IMR-90 (cell line): ENCODE measurements around the gene TBCEL. TPM values are rescaled to one million over a fixed set of nuclear protein-coding genes. Genes with fewer than 3 reads are reported as not detected.

ENCODE experiments used
- ATAC-seq: fragments of 200-7000 bp; cut with Tn5 transposase; 2 replicates; pipeline ENCODE4 v1.9.1; 2020; ENCODE audit warnings: low read depth, mild to moderate bottlenecking, moderate library complexity
- BruUV-seq: library from RNA; stranded (reverse); fragments of 400-500 nt; replicated peaks from 2 replicates; lab custom pipeline; 2021; lab: Mats Ljungman, UMichigan
- CTCF ChIA-PET: fragments of 300-600 bp; formaldehyde crosslinking; extraction: SDS; loops from one replicate; lab custom pipeline; 2021; ENCODE audit warnings: antibody characterized with exemption; lab: Yijun Ruan, JAX
- POLR2A ChIA-PET: fragments of 300-600 bp; sonication (Branson Sonifier 250); formaldehyde crosslinking; loops from one replicate; lab custom pipeline; 2022; ENCODE audit warnings: antibody characterized with exemption; ENCODE audit not compliant: unreplicated experiment; lab: Charles Lee
- DNase-seq: peaks from one replicate; pipeline ENCODE4 v3.0.0; 2013
- H2AFZ ChIP-seq: replicated peaks from 2 replicates; pipeline ENCODE3; 2013; ENCODE audit warnings: low read length, mild to moderate bottlenecking; ENCODE audit not compliant: poor library complexity
- H2AK5ac ChIP-seq: 2 replicates; pipeline ENCODE4 v1.6.1; 2013; ENCODE audit warnings: low read depth, low read length, inconsistent platforms
- H2AK9ac ChIP-seq: replicated peaks from 2 replicates; pipeline ENCODE3; 2013; ENCODE audit warnings: mild to moderate bottlenecking, low read depth, low read length, moderate library complexity; ENCODE audit not compliant: poor library complexity
- H2BK120ac ChIP-seq: 2 replicates; pipeline ENCODE4 v1.6.1; 2013; ENCODE audit warnings: low read depth, low read length, inconsistent platforms
- H2BK15ac ChIP-seq: 3 replicates; pipeline ENCODE4 v1.6.1; 2013; ENCODE audit warnings: low read depth, low read length, inconsistent platforms
- H2BK20ac ChIP-seq: 2 replicates; pipeline ENCODE4 v1.6.1; 2013; ENCODE audit warnings: low read depth, mild to moderate bottlenecking, inconsistent platforms, low read length, moderate library complexity
- H2BK5ac ChIP-seq: 2 replicates; pipeline ENCODE4 v1.6.1; 2013; ENCODE audit warnings: mild to moderate bottlenecking, low read depth, low read length, inconsistent platforms; ENCODE audit not compliant: poor library complexity, severe bottlenecking
- H3K14ac ChIP-seq: replicated peaks from 2 replicates; pipeline ENCODE4 v1.6.1; 2013; ENCODE audit warnings: low read depth, low read length, inconsistent platforms
- H3K18ac ChIP-seq: 2 replicates; pipeline ENCODE4 v1.6.1; 2013; ENCODE audit warnings: low read depth, low read length, control low read depth
- H3K23ac ChIP-seq: 2 replicates; pipeline ENCODE4 v1.6.1; 2013; ENCODE audit warnings: low read depth, low read length, inconsistent platforms
- H3K27ac ChIP-seq: 2 replicates; pipeline ENCODE4 v1.5.1; 2013; ENCODE audit warnings: mild to moderate bottlenecking, control low read depth, low read length; ENCODE audit not compliant: insufficient read depth
- H3K27me3 ChIP-seq: 2 replicates; pipeline ENCODE4 v1.6.1; 2013; ENCODE audit warnings: low read length; ENCODE audit not compliant: control insufficient read depth, insufficient read depth
- H3K36me3 ChIP-seq: 2 replicates; pipeline ENCODE4 v1.6.1; 2013; ENCODE audit warnings: low read length, mixed read lengths; ENCODE audit not compliant: control insufficient read depth, insufficient read depth
- H3K4ac ChIP-seq: 2 replicates; pipeline ENCODE4 v1.6.1; 2013; ENCODE audit warnings: low read depth, low read length, inconsistent platforms
- H3K4me1 ChIP-seq: 2 replicates; pipeline ENCODE4 v1.6.1; 2013; ENCODE audit warnings: low read length, mixed read lengths; ENCODE audit not compliant: control insufficient read depth, insufficient read depth
- H3K4me2 ChIP-seq: 2 replicates; pipeline ENCODE4 v1.6.1; 2013; ENCODE audit warnings: low read depth, mild to moderate bottlenecking, control low read depth, low read length, moderate library complexity
- H3K4me3 ChIP-seq: 2 replicates; pipeline ENCODE4 v1.5.1; 2013; ENCODE audit warnings: low read depth, mild to moderate bottlenecking, control low read depth, low read length, moderate library complexity; ENCODE audit not compliant: insufficient read depth
- H3K56ac ChIP-seq: 2 replicates; pipeline ENCODE4 v1.6.1; 2013; ENCODE audit warnings: low read length, inconsistent platforms; ENCODE audit not compliant: insufficient read depth; ENCODE audit errors: extremely low read depth
- H3K79me1 ChIP-seq, 2 experiments: 2 replicates each; pipeline ENCODE4 v1.6.1; 2013; ENCODE audit warnings: low read length in 2 of 2, inconsistent platforms in 1 of 2, low read depth in 1 of 2
- H3K9ac ChIP-seq: 2 replicates; pipeline ENCODE4 v1.6.1; 2013; ENCODE audit warnings: low read depth, low read length, control low read depth
- H3K9me1 ChIP-seq: 2 replicates; pipeline ENCODE4 v1.6.1; 2013; ENCODE audit warnings: low read length, inconsistent platforms; ENCODE audit not compliant: insufficient read depth
- H3K9me3 ChIP-seq: 2 replicates; pipeline ENCODE4 v1.6.1; 2013; ENCODE audit warnings: low read length; ENCODE audit not compliant: control insufficient read depth, insufficient read depth
- H4K20me1 ChIP-seq: 2 replicates; pipeline ENCODE4 v1.6.1; 2013; ENCODE audit warnings: low read length, inconsistent platforms; ENCODE audit not compliant: insufficient read depth
- H4K5ac ChIP-seq: 2 replicates; pipeline ENCODE4 v1.6.1; 2013; ENCODE audit warnings: mild to moderate bottlenecking, low read depth, low read length, control low read depth
- H4K8ac ChIP-seq, 2 experiments: 2 replicates each; pipeline ENCODE4 v1.6.1; 2013; ENCODE audit warnings: low read depth in 2 of 2, low read length in 2 of 2, control low read depth in 1 of 2, inconsistent platforms in 1 of 2
- H4K91ac ChIP-seq: 2 replicates; pipeline ENCODE4 v1.6.1; 2013; ENCODE audit warnings: low read depth, low read length, inconsistent platforms; ENCODE audit not compliant: insufficient read depth
- BHLHE40 ChIP-seq: fragments of 150-350 bp; IDR thresholded peaks from 2 replicates; pipeline ENCODE4 v1.6.1; 2016; ENCODE audit warnings: mild to moderate bottlenecking, low read depth, low read length
- CEBPB ChIP-seq: IDR thresholded peaks from 2 replicates; pipeline ENCODE4 v1.6.1; 2012; ENCODE audit warnings: low read depth, low read length, improper control_type of control experiment
- CHD1 ChIP-seq: IDR thresholded peaks from 2 replicates; pipeline ENCODE4 v1.6.1; 2012; ENCODE audit warnings: low read depth, low read length, improper control_type of control experiment
- ELK1 ChIP-seq: fragments of 150-350 bp; IDR thresholded peaks from 2 replicates; pipeline ENCODE4 v1.6.1; 2016; ENCODE audit warnings: low read depth, mild to moderate bottlenecking, low read length, moderate library complexity, borderline replicate concordance
- FOS ChIP-seq: fragments of 150-350 bp; IDR thresholded peaks from 2 replicates; pipeline ENCODE4 v1.6.1; 2016; ENCODE audit warnings: low read depth, low read length
- MAFK ChIP-seq: IDR thresholded peaks from 2 replicates; pipeline ENCODE4 v1.6.1; 2012; ENCODE audit warnings: low read depth, low read length, improper control_type of control experiment
- MAZ ChIP-seq: IDR thresholded peaks from 2 replicates; pipeline ENCODE4 v1.6.1; 2012; ENCODE audit warnings: low read depth, mild to moderate bottlenecking, low read length, improper control_type of control experiment, moderate library complexity, borderline replicate concordance
- MXI1 ChIP-seq: IDR thresholded peaks from 2 replicates; pipeline ENCODE4 v1.6.1; 2012; ENCODE audit warnings: low read depth, mild to moderate bottlenecking, low read length, moderate library complexity, borderline replicate concordance
- NFE2L2 ChIP-seq: fragments of 150-350 bp; IDR thresholded peaks from 2 replicates; pipeline ENCODE4 v1.6.1; 2016; ENCODE audit warnings: low read depth, mild to moderate bottlenecking, low read length
- POLR2A ChIP-seq: IDR thresholded peaks from 2 replicates; pipeline ENCODE4 v1.6.1; 2012; ENCODE audit warnings: mild to moderate bottlenecking, low read depth, low read length
- RAD21 ChIP-seq: IDR thresholded peaks from 2 replicates; pipeline ENCODE4 v1.6.1; 2012; ENCODE audit warnings: low read length, improper control_type of control experiment
- RCOR1 ChIP-seq: IDR thresholded peaks from 2 replicates; pipeline ENCODE4 v1.6.1; 2012; ENCODE audit warnings: mild to moderate bottlenecking, low read length, improper control_type of control experiment; ENCODE audit not compliant: insufficient replicate concordance
- RFX5 ChIP-seq: IDR thresholded peaks from 2 replicates; pipeline ENCODE4 v1.8.0; 2012; ENCODE audit warnings: low read depth, mild to moderate bottlenecking, low read length, moderate library complexity
- SMC3 ChIP-seq: fragments of 150-350 bp; IDR thresholded peaks from 2 replicates; pipeline ENCODE4 v1.6.1; 2016; ENCODE audit warnings: low read depth, mild to moderate bottlenecking, antibody characterized with exemption, low read length, moderate library complexity
- USF2 ChIP-seq: fragments of 150-350 bp; IDR thresholded peaks from 2 replicates; pipeline ENCODE4 v1.6.1; 2017; ENCODE audit warnings: mild to moderate bottlenecking, antibody characterized with exemption, low read length, low read depth
- WGBS, 2 experiments: methylation state at CpG; one replicate each; pipeline versions ENCODE4 v1.1.5 to v1.1.7; 2013; ENCODE audit warnings: missing lambda C conversion rate in 2 of 2; ENCODE audit not compliant: insufficient read length in 1 of 2; ENCODE audit errors: extremely low coverage in 2 of 2; 5-methylcytosine and 5-hydroxymethylcytosine counted together
- dilution Hi-C: fragments of 300-500 bp; cut with HindIII; formaldehyde crosslinking; loops from one replicate; pipeline ENCODE4 v1.14.3; 2018; ENCODE audit warnings: low sequenced_read_pairs; ENCODE audit not compliant: unreplicated experiment
- in situ Hi-C: fragments of 300-500 bp; cut with MboI; formaldehyde crosslinking; loops from 3 replicates; pipeline ENCODE4 v1.14.3; 2019; ENCODE audit warnings: low sequenced_read_pairs, inconsistent platforms, mixed read lengths
- intact Hi-C: fragments of 100-400 bp; cut with micrococcal nuclease; formaldehyde crosslinking; loops from 2 replicates; pipeline ENCODE4 v1.10.0; 2022
- polyA plus RNA-seq, 3 experiments: library from polyadenylated mRNA; depleted of rRNA; stranded (reverse); fragments of >200 nt; gene quantifications; 2 replicates each; pipeline ENCODE4 v1.2.3, GENCODE V29; 2012; ENCODE audit warnings: low replicate concordance in 1 of 3
- total RNA-seq: library from RNA; depleted of rRNA; stranded (reverse); fragments of >200 nt; gene quantifications from 2 replicates; pipeline ENCODE4 v1.2.3, GENCODE V29; 2012
- TF ChIP-seq, protein P1 (sequence below): conservative IDR thresholded peaks from 2 replicates; pipeline ENCODE4 v1.5.1; 2012; ENCODE audit warnings: mild to moderate bottlenecking, low read depth, low read length, improper control_type of control experiment

Gene TBCEL
- total and polyA plus RNA-seq, 2 of the 4 experiments (the other 2 are of a cell fraction): 7.1 to 21.0 TPM

- H2BK5ac ChIP-seq: no peak overlapping the region
- intact Hi-C loops (no loop called here), dilution Hi-C loops (no loop called here), in situ Hi-C loops (no loop called here)
- no peak overlapping the region for H4K5ac ChIP-seq
- ATAC-seq (no peak), DNase-seq (no peak)
- H3K4ac ChIP-seq: no peak overlapping the region
- no peak overlapping the region for H3K9ac ChIP-seq
- no peaks in the 10 kb centered on the region for H3K9me1 ChIP-seq
- no peak overlapping the region for H2AK9ac ChIP-seq
- H3K4me1 ChIP-seq: no peaks in the 10 kb centered on the region
- no peak overlapping the region for H3K4me2 ChIP-seq
- TF ChIP-seq CEBPB (no peak), RCOR1 (no peak), MXI1 (no peak), MAZ (no peak), POLR2A (no peak), RFX5 (no peak), NFE2L2 (no peak), FOS (no peak), RAD21 (no peak), USF2 (no peak), CHD1 (no peak), ELK1 (no peak), BHLHE40 (no peak), SMC3 (no peak), MAFK (no peak)
- TF ChIP-seq, protein P1, sequence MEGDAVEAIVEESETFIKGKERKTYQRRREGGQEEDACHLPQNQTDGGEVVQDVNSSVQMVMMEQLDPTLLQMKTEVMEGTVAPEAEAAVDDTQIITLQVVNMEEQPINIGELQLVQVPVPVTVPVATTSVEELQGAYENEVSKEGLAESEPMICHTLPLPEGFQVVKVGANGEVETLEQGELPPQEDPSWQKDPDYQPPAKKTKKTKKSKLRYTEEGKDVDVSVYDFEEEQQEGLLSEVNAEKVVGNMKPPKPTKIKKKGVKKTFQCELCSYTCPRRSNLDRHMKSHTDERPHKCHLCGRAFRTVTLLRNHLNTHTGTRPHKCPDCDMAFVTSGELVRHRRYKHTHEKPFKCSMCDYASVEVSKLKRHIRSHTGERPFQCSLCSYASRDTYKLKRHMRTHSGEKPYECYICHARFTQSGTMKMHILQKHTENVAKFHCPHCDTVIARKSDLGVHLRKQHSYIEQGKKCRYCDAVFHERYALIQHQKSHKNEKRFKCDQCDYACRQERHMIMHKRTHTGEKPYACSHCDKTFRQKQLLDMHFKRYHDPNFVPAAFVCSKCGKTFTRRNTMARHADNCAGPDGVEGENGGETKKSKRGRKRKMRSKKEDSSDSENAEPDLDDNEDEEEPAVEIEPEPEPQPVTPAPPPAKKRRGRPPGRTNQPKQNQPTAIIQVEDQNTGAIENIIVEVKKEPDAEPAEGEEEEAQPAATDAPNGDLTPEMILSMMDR: no peak
- H3K4me3 ChIP-seq: no peak overlapping the region
- no peak overlapping the region for H4K91ac ChIP-seq
- H3K27ac ChIP-seq: no peak overlapping the region
- no peak overlapping the region for H2BK15ac ChIP-seq
- H3K9me3 ChIP-seq: peaks cover 4% of the 10 kb centered on the region
- H3K36me3 ChIP-seq: no peaks in the 10 kb centered on the region
- H3K56ac ChIP-seq: no peak overlapping the region
- no peak overlapping the region for H3K18ac ChIP-seq
- no peak overlapping the region for H2AFZ ChIP-seq
- H3K79me1 ChIP-seq: no peaks in the 10 kb centered on the region
- WGBS, 2 experiments: no CpG with 5 or more reads among the region's 3 CpGs
- H2BK120ac ChIP-seq: no peak overlapping the region
- H3K27me3 ChIP-seq: peaks cover 3% of the 10 kb centered on the region
- H3K23ac ChIP-seq: no peak overlapping the region
- no peak overlapping the region for H3K14ac ChIP-seq
- ChIA-PET POLR2A (no interaction called here), CTCF (no interaction called here)
- no peak overlapping the region for H4K8ac ChIP-seq
- BruUV-seq: no TSS peak
- H4K20me1 ChIP-seq: no peaks in the 10 kb centered on the region
- no peak overlapping the region for H2AK5ac ChIP-seq
- no peak overlapping the region for H2BK20ac ChIP-seq
These were observed 98.4 kb downstream of the TBCEL start for GRCh38 chr11:121122328-121122727.
